Right lobe of liver (tissue), 6 donors: ENCODE measurements around the gene DBF4. TPM values are rescaled to one million over a fixed set of nuclear protein-coding genes. Genes with fewer than 3 reads are reported as not detected.

Source experiments
- ATAC-seq, 4 donors: fragments of 200-7000 bp; cut with Tn5 transposase; one replicate each; pipeline ENCODE4 v1.9.1; 2020; ENCODE audit warnings: mild to moderate bottlenecking in 4 of 4, moderate library complexity in 4 of 4
- DNase-seq, 3 donors: peaks; one replicate each; pipeline ENCODE4 v3.0.0-alpha.2; 2020
- H3K27ac ChIP-seq, 3 donors: fragments of 200-600 bp; one replicate each; pipeline ENCODE4 v1.8.0; 2022
- H3K27me3 ChIP-seq, 2 donors: fragments of 200-600 bp; one replicate each; pipeline ENCODE4 v1.8.0; 2022
- H3K36me3 ChIP-seq, 4 donors: fragments of 200-600 bp; sonication (generic) in 1 of 4; one replicate each; pipeline versions ENCODE4 v1.5.1 to v1.8.0; 2017 to 2022; ENCODE audit warnings: control low read depth in 1 of 4
- H3K4me1 ChIP-seq, 4 donors: fragments of 200-600 bp; sonication (generic) in 1 of 4; one replicate each; pipeline versions ENCODE4 v1.5.1 to v1.8.0; 2017 to 2022; ENCODE audit warnings: control low read depth in 1 of 4
- H3K4me3 ChIP-seq, 3 donors: fragments of 200-600 bp; one replicate each; pipeline ENCODE4 v1.8.0; 2022
- H3K9me3 ChIP-seq, 4 donors: fragments of 200-600 bp; sonication (generic) in 1 of 4; one replicate each; pipeline versions ENCODE4 v1.5.1 to v1.8.0; 2017 to 2022; ENCODE audit warnings: control low read depth in 1 of 4
- POLR2A ChIP-seq: fragments of 450-650 bp; IDR thresholded peaks from one replicate; pipeline ENCODE4 v1.6.1; 2017; ENCODE audit warnings: antibody characterized with exemption, mild to moderate bottlenecking
- WGBS: methylation state at CpG from one replicate; pipeline ENCODE4 v1.1.6; 2018; ENCODE audit warnings: low coverage, low lambda C conversion rate; ENCODE audit not compliant: insufficient coverage; ENCODE audit errors: missing lambda C conversion rate; 5-methylcytosine and 5-hydroxymethylcytosine counted together
- intact Hi-C, 2 donors: fragments of 100-400 bp; cut with DNase I; formaldehyde crosslinking; loops; one replicate each; pipeline versions ENCODE4 v1.11.2 to v1.14.1; 2022
- total RNA-seq, 6 experiments: library from RNA; depleted of rRNA in 2 of 6; stranded (reverse); fragments of >200 nt in 2 of 6; fragmentation: NEBNext Ultra II Directional in 3 of 6; extraction: Animal tissue kit (Norgen Biotek cat#: 25700) in 3 of 6; gene quantifications; one replicate each; pipeline versions ENCODE4 v1.1.0 to v1.2.4, GENCODE V29; 2016 to 2023
- TF ChIP-seq, protein P1 (sequence below), 4 donors: fragments of 200-600 bp in 3 of 4; fragments of 450-650 bp in 1 of 4; IDR thresholded peaks; one replicate each; pipeline versions ENCODE4 v1.5.1 to v1.8.0; 2016 to 2022; ENCODE audit warnings: antibody characterized with exemption in 4 of 4, mild to moderate bottlenecking in 2 of 4
- donor health status: DM: no; HTN: yes; CAD: no.
- donor health status: DM: no; HTN: no; CAD: no.
- donor health status: DM: no; HTN: no; CAD: no.
- donor health status: DM: no; HTN: yes; CAD: no.
- donor health status: DM: no; HTN: yes; CAD: no.

Gene DBF4
- total RNA-seq, 6 experiments from 2014 or later, result 2.3 to 7.6 (median 3.6) TPM

GRCh38 chr7:87850836-87851593 lies 25.3 kb upstream of the DBF4 start:
- TF ChIP-seq, protein P1, sequence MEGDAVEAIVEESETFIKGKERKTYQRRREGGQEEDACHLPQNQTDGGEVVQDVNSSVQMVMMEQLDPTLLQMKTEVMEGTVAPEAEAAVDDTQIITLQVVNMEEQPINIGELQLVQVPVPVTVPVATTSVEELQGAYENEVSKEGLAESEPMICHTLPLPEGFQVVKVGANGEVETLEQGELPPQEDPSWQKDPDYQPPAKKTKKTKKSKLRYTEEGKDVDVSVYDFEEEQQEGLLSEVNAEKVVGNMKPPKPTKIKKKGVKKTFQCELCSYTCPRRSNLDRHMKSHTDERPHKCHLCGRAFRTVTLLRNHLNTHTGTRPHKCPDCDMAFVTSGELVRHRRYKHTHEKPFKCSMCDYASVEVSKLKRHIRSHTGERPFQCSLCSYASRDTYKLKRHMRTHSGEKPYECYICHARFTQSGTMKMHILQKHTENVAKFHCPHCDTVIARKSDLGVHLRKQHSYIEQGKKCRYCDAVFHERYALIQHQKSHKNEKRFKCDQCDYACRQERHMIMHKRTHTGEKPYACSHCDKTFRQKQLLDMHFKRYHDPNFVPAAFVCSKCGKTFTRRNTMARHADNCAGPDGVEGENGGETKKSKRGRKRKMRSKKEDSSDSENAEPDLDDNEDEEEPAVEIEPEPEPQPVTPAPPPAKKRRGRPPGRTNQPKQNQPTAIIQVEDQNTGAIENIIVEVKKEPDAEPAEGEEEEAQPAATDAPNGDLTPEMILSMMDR (IDR thresholded peaks at IDR 0.05), result no peak
- TF ChIP-seq POLR2A, result no peak
- intact Hi-C loops, result no loop called here
- Histone ChIP-seq H3K27ac (no peak overlapping the region), H3K36me3 (peaks cover 0 to 3% (median under 1%) of the 10 kb centered on the region in 4 donors), H3K4me1 (no peaks in the 10 kb centered on the region), H3K9me3 (no peaks in the 10 kb centered on the region), H3K4me3 (no peak overlapping the region), H3K27me3 (no peaks in the 10 kb centered on the region)
- DNase-seq (no peak), ATAC-seq (no peak)
- WGBS, result 83% methylated on average over 1 of the region's 1 CpG

GRCh38 chr7:87852306-87852705 lies 24.0 kb upstream of the DBF4 start:
- Histone ChIP-seq H3K4me1 (no peaks in the 10 kb centered on the region), H3K27me3 (no peaks in the 10 kb centered on the region), H3K9me3 (no peaks in the 10 kb centered on the region), H3K27ac (no peak overlapping the region), H3K36me3 (peaks cover 0 to 3% (median under 1%) of the 10 kb centered on the region in 4 donors), H3K4me3 (no peak overlapping the region)
- DNase-seq, result no peak
- intact Hi-C loops, result no loop called here
- 79% methylated on average over 6 of the region's 6 CpGs for WGBS
- ATAC-seq, result no peak
- TF ChIP-seq POLR2A, result no peak
- TF ChIP-seq, protein P1 (IDR thresholded peaks at IDR 0.05), result no peak

GRCh38 chr7:87853237-87853864 lies 22.9 kb upstream of the DBF4 start:
- no peak overlapping the region for H3K4me3 ChIP-seq
- no peak overlapping the region for H3K27ac ChIP-seq
- no peaks in the 10 kb centered on the region for H3K27me3 ChIP-seq
- TF ChIP-seq, protein P1 (IDR thresholded peaks at IDR 0.05), result no peak
- no peak for TF ChIP-seq POLR2A
- peaks cover 0 to 8% (median 1%) of the 10 kb centered on the region in 4 donors for H3K36me3 ChIP-seq
- H3K9me3 ChIP-seq, result no peaks in the 10 kb centered on the region
- WGBS, result 64% methylated on average over 1 of the region's 1 CpG
- intact Hi-C loops, result no loop called here
- DNase-seq (no peak), ATAC-seq (no peak)
- H3K4me1 ChIP-seq, result no peaks in the 10 kb centered on the region

DNA sequence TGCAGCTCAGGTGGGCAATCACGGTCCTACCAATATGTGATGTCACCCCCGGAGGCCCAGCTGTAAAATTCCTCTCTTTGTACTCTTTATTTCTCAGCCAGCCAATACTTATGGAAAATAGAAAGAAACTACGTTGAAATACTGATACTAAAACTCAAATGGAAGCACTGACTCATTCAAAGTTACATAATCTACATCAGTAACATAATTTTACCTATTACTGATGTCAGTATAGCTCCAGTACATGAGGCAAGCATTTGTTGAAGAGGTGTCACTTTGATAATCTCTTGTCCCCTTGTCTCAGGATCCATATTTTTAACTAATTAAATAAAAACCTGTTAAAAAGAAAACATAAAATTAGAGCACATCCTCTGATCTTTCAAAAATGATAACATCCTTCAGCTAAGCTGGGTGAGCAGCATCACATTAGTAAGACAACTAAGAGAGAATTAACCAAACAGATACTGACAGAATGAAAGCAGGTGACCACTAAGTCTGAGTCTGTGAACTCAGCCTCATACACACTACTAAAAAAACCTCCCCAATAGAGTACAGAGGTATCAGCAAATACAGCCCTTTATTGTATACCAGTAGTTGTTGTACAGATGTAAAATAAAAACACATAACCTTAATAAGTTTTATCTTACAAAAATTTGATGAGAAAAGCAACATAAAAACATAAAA lies 17.7 kb upstream of the DBF4 start:
- no peaks in the 10 kb centered on the region for H3K27me3 ChIP-seq
- DNase-seq, result no peak
- no peak overlapping the region for H3K27ac ChIP-seq
- H3K9me3 ChIP-seq, result no peaks in the 10 kb centered on the region
- intact Hi-C loops, result no loop called here
- WGBS, result 86% methylated on average over 3 of the region's 3 CpGs
- H3K36me3 ChIP-seq, result peaks cover 0 to 8% (median 0%) of the 10 kb centered on the region in 4 donors
- no peak for ATAC-seq
- no peak for TF ChIP-seq POLR2A
- TF ChIP-seq, protein P1 (IDR thresholded peaks at IDR 0.05), result no peak
- no peak overlapping the region for H3K4me3 ChIP-seq
- no peaks in the 10 kb centered on the region for H3K4me1 ChIP-seq
